Smooth muscle cell of the umbilical artery (primary cell): ENCODE results near the gene TRMT11. TPM values are rescaled to one million over a fixed set of nuclear protein-coding genes. Genes with fewer than 3 reads are reported as not detected.

Experiments
- total RNA-seq: library from RNA; depleted of rRNA; stranded (reverse); fragments of >200 nt; gene quantifications from 2 replicates; pipeline ENCODE4 v1.2.3, GENCODE V29; 2014

The TRMT11 gene
- total RNA-seq, result 28.1 and 28.2 TPM in 2 replicates

DNA sequence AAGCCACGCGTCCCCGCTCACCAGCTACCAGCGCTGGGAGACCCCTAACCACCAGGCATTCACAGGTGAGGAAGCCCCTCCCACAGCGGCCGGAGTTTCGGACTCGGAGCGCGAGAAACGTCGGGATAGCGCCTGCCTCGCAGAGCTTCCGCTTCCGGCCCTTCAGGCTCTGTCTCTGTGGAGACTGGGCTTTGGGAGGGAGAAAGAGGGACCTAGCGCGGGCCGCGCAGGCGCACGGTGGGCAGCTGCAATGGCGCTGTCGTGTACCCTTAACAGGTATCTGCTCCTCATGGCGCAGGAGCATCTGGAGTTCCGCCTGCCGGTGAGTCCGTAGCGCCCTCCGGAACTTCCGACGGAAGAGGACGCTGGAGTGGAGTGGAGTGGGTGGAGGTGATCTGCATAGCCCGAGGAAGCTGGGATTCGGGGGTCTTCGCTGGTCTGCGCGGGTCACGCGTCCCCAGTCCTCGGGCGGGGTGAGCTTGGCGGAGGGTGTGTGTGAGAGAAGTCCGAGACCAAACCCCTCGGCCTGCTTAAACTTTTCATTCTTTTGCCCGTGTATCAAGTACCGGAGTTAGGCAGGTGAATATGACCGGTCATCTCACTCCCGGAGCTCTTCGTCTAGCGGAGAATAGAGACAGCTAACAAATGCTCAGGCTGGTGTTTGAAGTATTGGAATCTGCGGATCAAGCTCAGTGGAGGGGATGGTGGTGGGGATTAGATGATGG lies at the start of gene TRMT11:
Gene TRMT11 (plus strand): TSS at position 240 of the 725 bp plus-strand sequence. CDS start 11 bp downstream, at position 251.

DNA sequence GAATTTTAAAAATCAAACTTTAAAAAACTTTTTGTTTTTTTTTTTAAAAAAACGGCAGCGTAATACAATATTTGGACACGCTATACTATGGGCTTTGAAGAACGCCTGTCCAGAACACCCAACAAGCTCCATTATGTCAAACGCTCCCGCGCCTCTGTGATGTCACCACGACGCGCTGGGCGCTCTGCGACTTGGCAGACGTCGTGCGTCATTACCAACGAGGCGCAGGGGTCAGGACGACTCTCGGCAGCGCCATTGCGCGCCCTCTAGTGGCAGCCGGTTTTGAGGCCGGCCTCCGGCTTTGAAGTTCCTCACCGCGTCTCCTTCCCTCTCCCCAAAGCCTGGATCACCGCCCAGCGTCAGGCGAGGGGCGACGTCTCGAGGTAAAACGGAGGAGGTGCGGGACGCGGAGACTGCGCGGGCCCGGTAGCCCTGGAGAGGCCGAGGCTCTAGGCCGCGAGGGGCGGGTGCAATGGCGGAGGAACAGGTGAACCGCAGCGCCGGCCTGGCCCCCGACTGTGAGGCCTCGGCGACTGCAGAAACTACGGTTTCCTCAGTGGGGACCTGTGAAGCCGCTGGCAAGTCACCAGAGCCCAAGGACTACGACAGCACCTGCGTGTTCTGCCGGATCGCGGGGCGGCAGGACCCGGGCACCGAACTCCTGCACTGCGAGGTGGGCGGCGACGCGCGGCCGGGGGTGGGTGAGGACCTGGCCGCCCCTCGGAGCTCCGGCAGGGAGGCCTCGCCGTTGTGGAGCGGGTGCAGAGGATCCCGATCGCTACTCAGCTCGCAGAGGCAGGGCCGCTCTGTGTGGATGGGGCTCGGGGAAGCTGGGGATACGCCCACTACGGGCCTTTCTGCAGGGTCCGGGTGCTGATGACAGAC lies 29.6 kb upstream of the TRMT11 start, which contains the start of gene HINT3:
Gene HINT3 (plus strand): TSS at position 265 of the 885 bp plus-strand sequence. CDS start 208 bp downstream, at position 473.

Other genes with a start within 250 kb of the TRMT11 start
- gene HEY2, start 236.9 kb upstream of the TRMT11 start, total RNA-seq, result 0.05 TPM in 1 of 2 replicates, not detected in the other
- 71.8 and 121 TPM in 2 replicates for gene NCOA7, start 195.6 kb upstream of the TRMT11 start, total RNA-seq
- 19.5 and 36.5 TPM in 2 replicates for gene HINT3, start 29.8 kb upstream of the TRMT11 start, total RNA-seq